PFSK-1 (cell line): Measurements from ENCODE around the gene TPK1.

Experiments used
- FOXP2 ChIP-seq: optimal IDR thresholded peaks from 2 replicates; pipeline ENCODE3; 2011; ENCODE audit warnings: borderline replicate concordance, control low read depth, inconsistent platforms; ENCODE audit not compliant: insufficient read depth; ENCODE audit errors: extremely low read length, extremely low read depth
- POLR2AphosphoS5 ChIP-seq: IDR thresholded peaks from 2 replicates; pipeline ENCODE4 v1.6.1; 2012; ENCODE audit warnings: low read depth, mild to moderate bottlenecking, control low read depth, low read length, moderate library complexity
- SIN3A ChIP-seq: IDR thresholded peaks from 2 replicates; pipeline ENCODE4 v1.6.1; 2012; ENCODE audit warnings: mild to moderate bottlenecking, low read length, moderate library complexity, borderline replicate concordance; ENCODE audit not compliant: insufficient read depth
- TAF1 ChIP-seq: IDR thresholded peaks from 2 replicates; pipeline ENCODE4 v1.6.1; 2012; ENCODE audit warnings: low read length, control low read depth, borderline replicate concordance; ENCODE audit not compliant: insufficient read depth
- TF ChIP-seq, protein P1 (sequence below), 2 experiments: IDR thresholded peaks; 2 replicates each; pipeline versions ENCODE4 v1.6.1 to v1.8.0; 2011 to 2012; ENCODE audit warnings: low read depth in 2 of 2, low read length in 2 of 2, control low read depth in 1 of 2, inconsistent platforms in 1 of 2, mild to moderate bottlenecking in 1 of 2, moderate library complexity in 1 of 2; ENCODE audit not compliant: insufficient read depth in 1 of 2

Gene TPK1

GRCh38 chr7:144777005-144777839 lies 58.6 kb downstream of the TPK1 start:
- TF ChIP-seq SIN3A (no peak), TAF1 (no peak), POLR2AphosphoS5 (no peak), FOXP2 (no peak)
- TF ChIP-seq, protein P1, sequence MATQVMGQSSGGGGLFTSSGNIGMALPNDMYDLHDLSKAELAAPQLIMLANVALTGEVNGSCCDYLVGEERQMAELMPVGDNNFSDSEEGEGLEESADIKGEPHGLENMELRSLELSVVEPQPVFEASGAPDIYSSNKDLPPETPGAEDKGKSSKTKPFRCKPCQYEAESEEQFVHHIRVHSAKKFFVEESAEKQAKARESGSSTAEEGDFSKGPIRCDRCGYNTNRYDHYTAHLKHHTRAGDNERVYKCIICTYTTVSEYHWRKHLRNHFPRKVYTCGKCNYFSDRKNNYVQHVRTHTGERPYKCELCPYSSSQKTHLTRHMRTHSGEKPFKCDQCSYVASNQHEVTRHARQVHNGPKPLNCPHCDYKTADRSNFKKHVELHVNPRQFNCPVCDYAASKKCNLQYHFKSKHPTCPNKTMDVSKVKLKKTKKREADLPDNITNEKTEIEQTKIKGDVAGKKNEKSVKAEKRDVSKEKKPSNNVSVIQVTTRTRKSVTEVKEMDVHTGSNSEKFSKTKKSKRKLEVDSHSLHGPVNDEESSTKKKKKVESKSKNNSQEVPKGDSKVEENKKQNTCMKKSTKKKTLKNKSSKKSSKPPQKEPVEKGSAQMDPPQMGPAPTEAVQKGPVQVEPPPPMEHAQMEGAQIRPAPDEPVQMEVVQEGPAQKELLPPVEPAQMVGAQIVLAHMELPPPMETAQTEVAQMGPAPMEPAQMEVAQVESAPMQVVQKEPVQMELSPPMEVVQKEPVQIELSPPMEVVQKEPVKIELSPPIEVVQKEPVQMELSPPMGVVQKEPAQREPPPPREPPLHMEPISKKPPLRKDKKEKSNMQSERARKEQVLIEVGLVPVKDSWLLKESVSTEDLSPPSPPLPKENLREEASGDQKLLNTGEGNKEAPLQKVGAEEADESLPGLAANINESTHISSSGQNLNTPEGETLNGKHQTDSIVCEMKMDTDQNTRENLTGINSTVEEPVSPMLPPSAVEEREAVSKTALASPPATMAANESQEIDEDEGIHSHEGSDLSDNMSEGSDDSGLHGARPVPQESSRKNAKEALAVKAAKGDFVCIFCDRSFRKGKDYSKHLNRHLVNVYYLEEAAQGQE (IDR thresholded peaks at IDR 0.05; ENCODE audit: insufficient read depth in 1 of 2, low read depth in 2 of 2, low read length in 2 of 2) = no peak

DNA sequence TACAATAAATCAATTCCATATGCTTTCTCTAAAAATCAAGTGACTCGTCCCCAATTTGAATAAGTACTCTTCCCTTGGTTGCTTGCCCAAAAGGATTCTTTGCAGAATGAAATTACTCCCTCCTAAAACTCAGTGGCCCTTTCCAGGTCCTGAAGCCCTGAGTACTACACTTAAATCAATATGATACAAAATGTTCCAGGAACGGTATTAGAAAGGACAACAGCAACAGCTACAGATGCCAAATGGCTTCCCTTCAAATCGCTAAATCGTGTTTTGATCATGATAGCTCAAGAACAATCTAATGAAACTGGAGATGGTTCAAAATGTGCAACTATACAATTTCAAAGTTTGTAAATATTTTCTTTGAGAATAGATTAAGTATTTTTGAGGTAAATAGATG lies 59.4 kb downstream of the TPK1 start:
- TF ChIP-seq TAF1 = no peak
- TF ChIP-seq SIN3A = no peak
- no peak for TF ChIP-seq POLR2AphosphoS5
- TF ChIP-seq, protein P1 (IDR thresholded peaks at IDR 0.05; ENCODE audit: insufficient read depth in 1 of 2, low read depth in 2 of 2, low read length in 2 of 2) = no peak
- TF ChIP-seq FOXP2 = no peak

DNA sequence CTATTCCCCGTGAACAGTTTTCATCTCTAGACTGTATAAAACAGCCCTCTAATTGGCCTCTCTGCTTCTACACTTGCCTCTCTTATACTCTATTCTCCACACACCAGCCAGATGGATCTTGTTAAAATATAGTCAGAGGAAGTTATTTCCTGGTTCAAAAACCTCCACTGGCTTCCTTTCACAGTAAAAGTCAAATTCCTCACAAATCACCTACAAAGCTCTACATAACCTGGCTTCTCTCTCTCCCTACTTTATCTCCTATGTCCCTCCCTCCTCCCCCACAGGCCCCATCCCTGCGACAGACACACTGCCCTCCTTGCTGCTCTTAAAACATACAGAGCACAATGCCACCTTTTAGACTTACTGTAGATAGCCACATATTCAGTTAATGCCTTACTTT lies 60.1 kb downstream of the TPK1 start:
- TF ChIP-seq FOXP2 (no peak), TAF1 (no peak), SIN3A (no peak), POLR2AphosphoS5 (no peak)
- TF ChIP-seq, protein P1 (IDR thresholded peaks at IDR 0.05; ENCODE audit: insufficient read depth in 1 of 2, low read depth in 2 of 2, low read length in 2 of 2) = no peak

DNA sequence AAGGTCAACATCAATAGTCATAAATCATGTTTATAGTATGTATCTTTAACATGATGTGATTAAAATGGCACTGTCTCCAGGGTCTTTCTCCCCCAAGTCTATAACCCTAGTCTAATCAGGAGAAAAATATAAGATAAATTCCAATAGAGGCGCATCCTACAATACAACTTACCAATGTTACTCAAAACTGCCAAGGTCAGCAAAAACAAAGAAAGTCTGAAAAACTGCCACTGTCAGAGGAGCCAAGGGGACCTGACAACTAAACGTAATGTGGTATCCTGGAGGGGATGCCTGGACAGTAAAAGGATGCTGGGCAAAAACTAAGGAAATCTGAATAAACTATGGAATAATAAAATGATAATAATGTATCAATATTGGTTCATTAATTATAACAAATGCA lies 63.9 kb downstream of the TPK1 start:
- no peak for TF ChIP-seq SIN3A
- TF ChIP-seq TAF1 = no peak
- TF ChIP-seq, protein P1 (IDR thresholded peaks at IDR 0.05; ENCODE audit: insufficient read depth in 1 of 2, low read depth in 2 of 2, low read length in 2 of 2) = no peak

DNA sequence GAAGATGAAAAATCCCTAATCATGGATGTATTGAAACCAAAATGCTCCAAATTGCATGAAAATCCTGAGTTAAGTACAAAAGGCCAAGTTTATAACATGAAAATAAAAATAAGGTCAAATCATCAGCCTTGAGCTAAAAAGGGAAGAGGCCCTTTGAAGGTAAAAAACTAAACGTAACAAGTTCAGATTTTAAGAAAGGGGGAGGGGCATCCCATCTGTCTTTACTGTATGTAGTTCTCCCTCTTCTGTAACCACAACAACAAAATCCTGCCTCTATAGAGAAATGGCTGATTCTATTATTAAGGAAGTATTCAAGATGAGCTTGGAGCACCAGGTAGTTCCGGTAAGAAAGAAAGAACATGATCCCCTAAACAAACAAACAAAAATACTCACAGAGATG lies 64.7 kb downstream of the TPK1 start:
- TF ChIP-seq FOXP2 (no peak), TAF1 (no peak), POLR2AphosphoS5 (no peak), SIN3A (no peak)
- TF ChIP-seq, protein P1 (IDR thresholded peaks at IDR 0.05; ENCODE audit: insufficient read depth in 1 of 2, low read depth in 2 of 2, low read length in 2 of 2) = no peak
